ENCODE measurements around the gene AGBL3.
A peak's percentile ranks its signal among the peaks of the same experiment; 100 is the strongest.

The AGBL3 gene

DNA sequence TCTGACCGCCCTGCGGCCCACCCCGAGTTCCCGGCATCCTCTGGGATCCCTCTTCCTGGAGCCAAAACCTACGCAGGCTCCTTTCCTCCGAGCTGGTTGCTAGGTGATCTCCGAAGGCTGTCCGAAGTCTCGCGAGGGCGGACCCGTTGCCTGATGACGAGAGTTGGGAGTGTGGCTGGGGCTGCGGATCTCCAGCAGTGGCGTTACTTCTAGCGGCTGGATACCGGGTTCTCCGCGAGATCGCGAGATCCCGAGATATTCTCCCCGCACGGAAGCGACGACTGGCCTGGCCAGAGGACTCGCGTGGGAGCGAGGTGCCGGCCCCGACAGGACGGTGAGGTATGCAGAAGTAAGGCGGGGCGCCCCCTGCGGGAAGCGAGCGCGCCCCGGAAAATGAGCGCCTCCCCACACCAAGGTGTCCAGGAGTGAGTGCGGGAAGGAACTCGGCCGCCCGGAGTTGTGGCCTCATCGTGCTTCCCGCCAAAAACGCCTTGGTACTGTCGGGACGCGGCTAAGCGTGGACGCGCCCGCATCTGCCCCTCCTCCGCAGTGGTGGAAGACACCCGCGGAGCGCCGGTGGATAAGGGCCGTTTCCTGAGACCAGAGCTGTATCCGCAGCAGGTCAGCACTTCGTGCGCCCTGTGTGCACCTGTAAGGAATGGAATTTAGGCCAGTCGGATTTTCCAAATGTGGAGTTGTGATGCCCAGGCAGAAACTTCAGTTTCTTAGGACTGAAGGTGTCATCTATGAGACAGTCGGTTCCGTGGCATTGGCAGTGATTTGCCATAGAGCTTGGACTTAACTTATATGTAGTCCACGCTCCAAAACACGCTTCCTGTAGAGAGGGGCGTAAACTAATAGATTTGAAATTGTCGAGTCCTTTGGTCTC lies at the start of gene AGBL3:
Gene AGBL3 (plus strand): TSS at position 146 of the 889 bp plus-strand sequence. CDS start 1,426 bp downstream, outside the sequence.
- TF ChIP-seq, protein P1, sequence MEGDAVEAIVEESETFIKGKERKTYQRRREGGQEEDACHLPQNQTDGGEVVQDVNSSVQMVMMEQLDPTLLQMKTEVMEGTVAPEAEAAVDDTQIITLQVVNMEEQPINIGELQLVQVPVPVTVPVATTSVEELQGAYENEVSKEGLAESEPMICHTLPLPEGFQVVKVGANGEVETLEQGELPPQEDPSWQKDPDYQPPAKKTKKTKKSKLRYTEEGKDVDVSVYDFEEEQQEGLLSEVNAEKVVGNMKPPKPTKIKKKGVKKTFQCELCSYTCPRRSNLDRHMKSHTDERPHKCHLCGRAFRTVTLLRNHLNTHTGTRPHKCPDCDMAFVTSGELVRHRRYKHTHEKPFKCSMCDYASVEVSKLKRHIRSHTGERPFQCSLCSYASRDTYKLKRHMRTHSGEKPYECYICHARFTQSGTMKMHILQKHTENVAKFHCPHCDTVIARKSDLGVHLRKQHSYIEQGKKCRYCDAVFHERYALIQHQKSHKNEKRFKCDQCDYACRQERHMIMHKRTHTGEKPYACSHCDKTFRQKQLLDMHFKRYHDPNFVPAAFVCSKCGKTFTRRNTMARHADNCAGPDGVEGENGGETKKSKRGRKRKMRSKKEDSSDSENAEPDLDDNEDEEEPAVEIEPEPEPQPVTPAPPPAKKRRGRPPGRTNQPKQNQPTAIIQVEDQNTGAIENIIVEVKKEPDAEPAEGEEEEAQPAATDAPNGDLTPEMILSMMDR (IDR thresholded peaks at IDR 0.05; ENCODE audit: extremely low read depth, missing control alignments) = peak; percentile 74
- DNase-seq (ENCODE audit: low spot score) = peak; percentile 86

DNA sequence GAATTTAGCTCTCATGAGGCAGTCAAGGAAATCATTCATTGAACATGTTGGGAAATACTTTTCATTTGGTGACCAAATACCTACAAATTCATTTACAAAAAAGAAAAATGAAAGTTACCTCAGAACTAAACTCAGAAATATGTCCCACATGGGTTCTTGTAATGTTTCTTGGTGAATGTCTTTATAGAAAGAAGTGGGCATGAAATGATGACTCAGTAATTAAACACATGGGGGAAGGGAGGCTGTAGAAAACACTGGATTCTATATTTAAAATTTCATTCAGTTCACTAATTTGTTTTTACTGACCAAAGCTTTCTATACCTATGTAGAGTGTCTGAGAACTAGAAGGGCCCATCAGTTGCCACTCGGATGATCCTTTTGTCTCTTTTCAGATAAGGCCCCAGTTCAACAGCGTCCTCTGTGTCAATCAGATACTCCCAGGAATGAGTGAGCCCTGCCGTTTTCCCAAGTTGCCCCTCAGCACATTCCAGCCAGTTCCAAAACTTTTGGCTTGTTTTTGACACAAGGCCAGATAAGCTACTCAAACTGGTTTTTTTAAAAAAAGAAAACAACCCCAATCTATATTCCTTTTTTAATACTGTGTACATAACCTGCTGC lies 49.3 kb upstream of the AGBL3 start:
- TF ChIP-seq, protein P1 (IDR thresholded peaks at IDR 0.05; ENCODE audit: extremely low read depth, missing control alignments) = no peak
- DNase-seq (ENCODE audit: low spot score) = no peak

- DNase-seq (ENCODE audit: low spot score) = no peak
- TF ChIP-seq, protein P1 (IDR thresholded peaks at IDR 0.05; ENCODE audit: extremely low read depth, missing control alignments) = no peak
Observed at GRCh38 chr7:134938141-134938540, 48.2 kb upstream of the AGBL3 start.

- TF ChIP-seq, protein P1 (IDR thresholded peaks at IDR 0.05; ENCODE audit: extremely low read depth, missing control alignments) = no peak
- no peak for DNase-seq (ENCODE audit: low spot score)
Observed at GRCh38 chr7:134939136-134939535, 47.2 kb upstream of the AGBL3 start.

GRCh38 chr7:134940729-134941128 lies 45.6 kb upstream of the AGBL3 start:
- DNase-seq (ENCODE audit: low spot score) = no peak
- TF ChIP-seq, protein P1 (IDR thresholded peaks at IDR 0.05; ENCODE audit: extremely low read depth, missing control alignments) = no peak

DNA sequence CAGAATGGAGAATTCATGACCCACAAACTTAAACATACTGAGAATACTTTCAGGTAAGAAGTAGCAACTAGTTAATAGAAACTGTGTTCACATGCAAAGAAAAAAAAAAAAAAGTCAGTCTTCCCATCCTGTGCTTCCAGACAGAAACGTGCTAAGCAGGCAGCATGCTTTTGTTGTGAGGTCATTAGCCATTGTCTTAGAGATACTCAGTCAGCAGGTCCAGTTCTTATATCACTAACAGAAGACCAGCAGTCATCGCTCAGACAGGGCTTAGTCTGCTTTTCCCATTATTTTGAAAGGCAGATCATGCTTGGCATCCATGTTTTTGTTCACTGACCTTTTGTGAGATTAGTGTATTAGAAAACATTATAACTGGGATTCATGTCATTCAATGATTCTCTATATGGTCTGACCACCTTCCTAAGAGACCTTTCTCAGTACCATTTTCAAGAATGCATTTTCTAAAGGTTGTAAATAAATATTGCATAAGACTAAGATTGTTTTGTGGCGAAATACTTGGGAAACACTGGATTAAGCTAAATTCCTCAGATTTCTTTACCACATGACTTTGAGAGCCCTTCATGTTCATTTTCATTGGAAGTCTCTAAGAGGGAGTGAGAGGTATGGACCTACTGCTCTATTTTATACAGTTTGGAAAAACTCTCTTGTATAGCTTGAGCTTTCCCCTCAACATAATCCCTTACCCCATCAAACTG lies 45.0 kb upstream of the AGBL3 start:
- TF ChIP-seq, protein P1 (IDR thresholded peaks at IDR 0.05; ENCODE audit: extremely low read depth, missing control alignments) = no peak
- no peak for DNase-seq (ENCODE audit: low spot score)

Measured in GM20000 (cell line).